Middle frontal gyrus (tissue), 1 donor: Measurements from ENCODE around the gene GRIN2C.

Experiments
- DNase-seq: peaks from one replicate; pipeline ENCODE4 v3.0.0-alpha.2; 2015; ENCODE audit warnings: low spot score; ENCODE audit errors: extremely low spot score

The GRIN2C gene

DNA sequence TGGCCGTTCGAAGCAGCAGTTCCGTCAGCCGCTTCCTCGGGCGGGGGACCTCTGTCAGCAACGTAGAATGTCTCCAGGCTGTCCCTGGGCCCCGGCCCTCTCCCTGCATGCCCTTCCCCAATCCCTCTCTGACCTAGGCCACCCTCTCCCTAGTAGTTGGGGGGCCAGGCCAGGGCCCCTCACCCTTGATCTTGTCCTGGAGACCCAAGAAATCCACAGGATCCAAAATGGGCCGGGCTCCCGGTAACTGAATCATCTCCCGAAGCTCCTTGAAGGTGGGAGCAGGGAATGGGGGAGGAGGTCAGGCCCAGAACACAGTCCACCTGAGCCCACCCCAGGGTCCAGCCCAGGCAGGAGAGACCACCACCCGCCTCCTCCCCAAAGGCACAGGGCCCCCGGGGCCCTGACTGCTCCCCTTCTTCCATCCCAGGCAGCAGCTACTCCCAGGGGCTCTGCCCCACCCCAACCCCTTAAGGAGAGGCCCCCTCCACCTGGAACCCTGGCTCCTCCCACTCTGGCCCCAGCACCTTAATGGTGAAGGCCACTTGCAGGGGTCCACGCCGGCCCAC lies 4.7 kb upstream of the GRIN2C start:
- DNase-seq, result no peak

GRCh38 chr17:74863420-74864296 lies 4.0 kb upstream of the GRIN2C start:
- no peak for DNase-seq

DNA sequence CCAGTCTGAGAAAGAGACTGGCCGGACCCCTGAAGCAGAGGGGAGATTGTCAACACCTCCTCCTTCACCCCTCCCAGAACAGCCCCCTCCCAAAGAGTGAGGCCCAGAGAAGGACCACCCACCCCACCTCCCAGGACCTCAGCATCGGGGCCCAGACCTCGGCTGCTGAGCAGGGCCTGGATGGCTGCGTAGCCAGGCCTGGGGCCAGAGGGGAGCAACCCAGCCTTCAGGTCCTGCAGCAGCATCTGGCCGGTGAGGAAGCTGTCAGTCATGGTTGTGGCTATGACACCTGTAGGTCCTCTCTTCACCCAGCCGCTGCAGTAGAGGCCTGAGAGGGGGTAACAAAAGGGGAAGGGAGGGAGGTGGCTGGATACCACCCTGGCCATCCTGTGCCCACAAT lies 3.2 kb upstream of the GRIN2C start:
- DNase-seq, result no peak

DNA sequence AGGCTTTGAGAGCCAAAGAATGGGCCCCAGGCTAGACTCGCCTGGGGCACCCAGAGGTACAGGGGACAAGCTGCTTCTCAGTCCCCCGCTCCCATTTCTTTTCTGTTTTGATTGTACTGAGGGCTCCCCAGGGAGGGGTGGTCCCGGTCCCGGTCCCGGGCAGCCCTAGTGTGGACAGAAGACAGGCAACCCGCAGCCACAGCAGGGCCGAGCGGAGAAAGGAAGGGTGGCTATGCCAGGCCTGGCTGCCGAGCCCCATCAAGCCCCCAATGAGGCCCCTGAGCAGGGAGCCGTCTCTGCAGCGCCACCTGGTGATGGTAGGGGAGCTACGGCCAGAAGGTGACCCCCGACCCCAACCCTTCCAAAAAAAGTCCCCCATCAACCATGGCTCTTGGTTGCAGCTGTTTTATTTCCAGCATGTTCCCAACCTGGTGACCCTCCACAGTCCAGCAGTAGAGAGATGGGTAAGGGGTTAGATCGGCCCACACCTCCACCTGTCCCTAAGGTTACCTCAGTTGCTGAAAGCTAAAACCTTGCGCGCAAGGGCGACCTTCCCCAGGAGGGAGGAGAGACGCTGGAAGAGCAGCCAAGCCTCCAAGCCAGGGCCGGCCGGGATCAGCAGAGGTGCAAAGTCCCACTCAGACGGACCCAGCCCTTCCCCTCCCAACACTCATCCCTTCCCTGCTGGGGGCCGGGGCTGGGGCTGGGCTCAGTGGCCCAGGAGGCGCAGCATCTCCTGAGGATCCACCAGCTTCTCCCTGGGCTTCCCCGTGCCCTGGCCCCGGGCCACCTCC lies 2.6 kb upstream of the GRIN2C start:
- peak; percentile 27 for DNase-seq

GRCh38 chr17:74861662-74862107 lies 2.0 kb upstream of the GRIN2C start:
- no peak for DNase-seq

DNA sequence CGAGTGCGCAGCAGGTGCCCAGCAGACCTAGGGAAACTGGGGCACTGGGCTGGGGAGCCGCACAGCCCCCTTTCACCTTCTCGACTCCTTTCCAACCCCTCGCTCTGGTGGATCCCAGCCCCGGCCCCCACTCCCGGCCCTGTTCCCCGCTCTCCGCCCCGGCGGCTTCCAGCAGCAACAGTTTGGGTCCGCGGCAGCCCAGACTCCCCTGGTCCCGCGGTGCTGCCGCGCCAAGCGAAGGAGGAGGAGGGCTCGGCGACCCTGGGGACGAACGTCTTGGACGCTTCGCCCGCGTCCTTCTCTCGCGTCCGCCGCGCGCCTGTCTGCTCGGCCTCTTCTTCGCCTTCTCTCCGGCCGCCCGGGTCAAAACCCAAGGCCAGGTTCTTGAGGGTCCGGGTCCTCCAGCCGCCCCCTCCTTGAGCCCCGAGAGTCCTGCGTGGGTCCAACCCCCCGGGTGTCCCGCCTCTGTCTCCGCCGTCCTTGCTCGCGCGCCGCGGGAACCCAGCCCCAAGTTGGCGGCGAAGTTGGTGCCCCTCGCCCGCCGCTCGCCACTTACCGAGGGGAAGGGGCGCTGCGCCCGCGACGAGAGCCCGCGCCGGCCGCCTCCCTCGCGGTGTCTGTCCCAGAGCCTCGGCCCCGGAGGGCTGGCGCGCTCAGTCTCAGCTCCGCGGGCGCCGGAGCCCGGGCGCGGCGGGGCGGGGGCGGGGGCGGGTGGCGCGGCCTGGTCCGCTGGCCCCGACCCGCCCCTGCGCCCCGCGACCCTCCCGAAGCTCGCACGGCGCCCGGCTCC lies 1.4 kb upstream of the GRIN2C start:
- DNase-seq, result no peak

DNA sequence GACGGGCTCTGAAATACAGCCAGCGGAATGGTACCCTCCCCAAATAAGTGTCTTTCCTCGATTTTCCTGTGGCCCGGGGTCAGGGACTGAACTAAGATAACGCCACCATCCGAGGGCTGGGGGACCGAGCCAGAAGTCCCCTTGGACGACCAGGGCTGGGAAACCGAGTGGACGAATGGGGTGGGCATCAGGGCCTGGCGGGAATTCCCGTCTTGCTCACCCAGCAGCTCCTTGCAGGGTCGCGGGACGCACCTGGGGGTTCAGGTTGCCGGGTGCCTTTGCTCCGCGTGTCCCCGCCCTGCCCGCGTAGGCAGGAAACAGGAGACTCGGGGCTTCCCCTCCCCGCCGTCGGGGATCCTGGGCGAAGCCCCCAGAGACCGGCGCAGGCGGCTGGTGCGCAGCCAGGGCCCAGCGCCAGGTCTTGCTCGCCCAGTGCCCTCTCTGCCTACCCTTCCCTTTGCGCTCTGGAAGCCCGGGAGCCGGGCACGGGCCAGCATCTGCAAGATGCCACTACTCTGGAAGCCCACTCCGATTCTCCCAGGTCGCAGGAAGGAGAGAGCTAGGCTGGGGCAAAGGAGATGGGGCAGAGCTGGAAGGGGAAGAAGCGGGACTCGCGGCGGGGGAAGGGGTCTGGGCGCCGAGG lies 665 bp upstream of the GRIN2C start:
- no peak for DNase-seq

DNA sequence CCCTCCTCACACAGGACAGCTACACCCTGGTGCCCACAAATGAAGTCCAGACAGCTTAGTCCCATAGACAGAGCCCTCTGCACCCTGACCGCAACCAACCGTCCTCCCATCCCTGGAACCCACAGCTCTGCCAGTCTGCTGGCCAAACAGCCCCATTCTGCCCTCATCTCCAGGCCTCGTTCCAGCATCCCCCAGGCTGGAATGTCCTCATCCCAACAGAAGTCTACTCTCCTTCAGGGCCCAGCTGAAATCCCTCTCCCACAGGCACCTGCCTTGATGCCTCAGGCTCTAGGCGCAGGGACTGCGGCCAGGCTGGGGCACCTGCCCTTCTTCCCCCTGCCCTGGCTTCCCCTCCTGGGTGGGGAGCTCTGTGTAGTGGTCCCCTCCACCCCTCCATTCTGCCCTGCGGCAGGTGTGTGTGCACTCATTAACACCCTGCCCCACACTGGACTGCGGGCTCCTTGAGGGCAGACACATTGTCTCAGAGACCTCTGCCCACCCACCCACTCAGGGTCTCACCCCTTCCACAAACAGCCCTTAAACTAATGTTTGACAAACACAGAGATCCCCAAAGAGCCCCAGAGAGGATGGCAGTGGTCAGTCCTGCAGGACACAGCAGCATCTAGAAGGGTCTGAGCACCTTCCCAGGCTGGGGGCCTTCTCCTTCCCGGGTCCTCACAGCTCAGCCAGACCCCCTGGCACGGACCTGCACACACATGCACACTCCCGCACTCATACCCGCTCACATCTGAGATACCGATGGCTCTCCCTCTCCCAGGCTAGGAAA lies 820 bp downstream of the GRIN2C start:
- no peak for DNase-seq

- DNase-seq, result no peak
Observed at GRCh38 chr17:74857191-74857590, 2.5 kb downstream of the GRIN2C start.

DNA sequence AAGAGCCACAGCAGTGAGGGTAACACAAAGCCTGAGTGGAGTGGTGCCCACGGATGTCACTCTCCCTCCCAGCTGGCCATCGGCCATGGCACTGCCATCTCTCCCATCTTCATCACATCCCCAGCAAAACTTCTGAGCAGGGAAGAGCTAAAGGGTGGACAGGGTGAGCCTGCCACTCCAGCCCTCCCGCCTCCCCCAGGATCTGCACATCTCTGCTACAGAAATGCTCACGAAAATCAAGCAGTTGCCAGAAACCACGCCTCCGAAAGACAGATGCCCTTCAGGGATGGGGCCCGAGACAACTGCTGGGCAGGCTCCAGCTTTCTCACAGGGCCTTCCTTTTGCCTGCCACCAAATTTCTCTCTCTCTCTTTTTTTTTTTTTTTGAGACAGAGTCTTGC lies 3.6 kb downstream of the GRIN2C start:
- DNase-seq, result no peak

DNA sequence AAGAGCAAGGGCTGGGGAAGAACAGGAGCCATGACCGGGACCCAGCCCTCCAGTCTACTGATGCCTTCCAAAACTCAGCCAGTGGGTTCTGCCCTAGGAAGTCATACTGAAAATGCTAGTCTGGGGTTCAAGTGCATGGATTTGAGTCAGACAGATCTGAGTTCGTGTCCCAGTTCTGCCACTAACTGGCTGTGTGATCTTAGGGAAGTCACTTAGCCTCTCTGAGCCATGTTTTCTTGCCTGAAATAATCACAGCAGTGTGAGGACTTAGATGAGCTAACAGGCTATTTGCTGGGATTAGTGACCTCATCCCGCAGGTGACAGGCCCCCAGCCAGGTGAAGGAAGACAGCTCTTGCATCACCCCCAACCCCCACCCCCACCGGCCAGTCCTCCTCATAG lies 4.4 kb downstream of the GRIN2C start:
- DNase-seq, result no peak

DNA sequence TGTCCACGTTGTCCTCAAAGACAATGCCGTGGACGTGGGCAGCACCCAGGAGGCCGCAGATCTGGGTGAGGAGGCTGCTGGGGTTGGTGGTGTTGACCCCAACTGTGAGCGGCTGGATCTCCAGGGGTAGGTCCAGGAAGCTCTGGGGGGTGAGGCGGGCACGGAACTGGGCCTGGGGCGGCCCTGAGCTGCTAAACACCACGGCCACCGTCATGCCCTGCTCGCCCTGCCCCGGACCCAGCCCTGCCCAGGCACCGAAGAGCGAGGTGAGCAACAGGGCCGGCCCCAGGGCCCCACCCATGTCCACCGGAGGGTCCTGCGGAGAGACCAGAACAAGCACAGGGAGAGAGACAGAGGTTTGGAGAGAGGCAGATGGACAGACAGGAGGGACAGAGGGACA lies 4.9 kb downstream of the GRIN2C start:
- DNase-seq, result no peak

GRCh38 chr17:74853669-74854068 lies 6.0 kb downstream of the GRIN2C start:
- no peak for DNase-seq

- no peak for DNase-seq
Observed at GRCh38 chr17:74853048-74853397, 6.7 kb downstream of the GRIN2C start.

GRCh38 chr17:74852237-74853047 lies 7.2 kb downstream of the GRIN2C start:
- no peak for DNase-seq

GRCh38 chr17:74851612-74852236 lies 8.0 kb downstream of the GRIN2C start:
- no peak for DNase-seq

DNA sequence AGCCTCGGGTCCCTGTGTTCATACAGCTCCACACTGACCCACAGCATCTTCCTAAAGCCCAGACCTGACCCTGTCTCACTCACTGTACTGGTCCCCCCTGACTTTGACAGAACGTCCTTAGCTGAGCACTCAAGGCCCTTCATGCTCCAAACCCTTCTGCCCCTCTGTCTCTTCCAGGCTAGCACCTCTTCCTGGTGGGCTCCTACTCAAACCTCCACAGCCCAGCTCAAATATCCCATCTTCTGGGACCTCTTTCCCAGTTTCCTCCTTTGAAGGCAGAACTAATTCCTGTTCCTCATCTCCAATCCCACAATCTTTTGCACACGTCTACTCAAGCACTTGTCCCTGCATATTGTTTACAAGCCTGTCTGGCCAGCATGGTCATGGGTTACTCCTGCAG lies 8.8 kb downstream of the GRIN2C start:
- DNase-seq, result no peak

GRCh38 chr17:74850310-74850709 lies 9.4 kb downstream of the GRIN2C start:
- DNase-seq, result no peak
